GM12872 (cell line): ENCODE data around the gene ZNF541.

Experiments
- CTCF ChIP-seq: IDR thresholded peaks from 3 replicates; pipeline ENCODE4 v1.5.1; 2011; ENCODE audit warnings: low read depth, mild to moderate bottlenecking, low read length, moderate library complexity; ENCODE audit not compliant: insufficient read depth

The ZNF541 gene

GRCh38 chr19:47544476-47544875 is 28.5 kb downstream of the ZNF541 start:
- TF ChIP-seq CTCF = no peak

DNA sequence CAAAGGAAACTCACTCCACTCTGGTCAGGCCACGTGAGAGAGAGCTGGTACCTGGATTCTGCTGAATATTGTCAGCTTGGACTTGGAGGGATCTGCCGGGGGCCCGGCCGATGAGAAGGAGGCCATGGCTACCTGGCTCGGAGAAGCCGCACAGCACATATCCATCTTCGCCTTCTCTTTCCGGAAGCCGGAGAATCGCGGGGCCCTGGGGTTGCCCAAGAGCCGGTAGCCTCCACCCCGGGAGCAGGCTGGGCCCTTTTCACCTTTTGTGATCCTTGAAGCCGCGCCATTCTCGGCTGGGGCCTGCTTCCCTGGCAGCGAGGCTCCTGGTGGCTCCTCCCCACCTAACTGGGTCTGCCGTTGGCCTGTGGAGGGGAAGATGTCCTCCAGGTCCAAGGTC is 28.9 kb downstream of the ZNF541 start:
- TF ChIP-seq CTCF = no peak

DNA sequence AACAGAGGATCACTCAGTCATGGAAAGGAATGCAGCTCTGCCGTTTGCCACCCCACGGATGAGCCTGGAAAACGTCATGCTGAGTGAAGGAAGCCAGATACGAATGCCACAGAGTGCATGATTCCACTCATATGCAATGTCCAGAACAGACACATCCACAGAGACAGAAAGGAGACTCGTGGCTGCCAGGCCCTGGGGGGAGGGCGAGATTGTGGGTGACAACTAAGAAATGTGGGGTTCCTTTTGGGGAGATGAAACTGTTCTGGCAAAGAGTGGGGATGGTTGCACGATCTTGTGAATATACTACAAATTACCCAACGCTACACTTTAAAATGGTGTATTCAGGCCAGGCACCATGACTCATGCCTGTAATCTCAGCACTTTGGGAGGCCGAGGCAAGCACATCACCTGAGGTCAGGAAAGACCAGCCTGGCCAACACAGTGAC is 30.9 kb downstream of the ZNF541 start:
- TF ChIP-seq CTCF = no peak

DNA sequence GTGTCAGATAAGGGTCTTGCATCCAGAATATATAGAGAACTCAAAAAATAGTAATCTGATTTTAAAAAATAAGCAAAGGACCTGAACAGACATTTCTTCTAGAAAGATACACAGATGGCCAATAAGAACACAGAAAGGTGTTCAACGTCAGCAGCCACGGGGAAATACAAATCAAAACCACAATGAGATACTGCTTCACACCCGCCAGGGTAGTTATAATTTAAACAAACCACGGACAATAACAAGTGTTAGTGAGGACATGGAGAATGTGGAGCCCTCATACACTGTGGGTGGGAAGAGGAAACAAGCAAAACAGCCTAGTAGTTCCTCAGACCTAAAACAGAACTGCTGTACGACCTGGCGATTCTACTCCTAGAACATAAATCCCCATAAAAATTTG is 31.4 kb downstream of the ZNF541 start:
- no peak for TF ChIP-seq CTCF

- TF ChIP-seq CTCF = no peak
These were observed 32.2 kb downstream of the ZNF541 start for GRCh38 chr19:47540748-47541147.

GRCh38 chr19:47539747-47540311 is 33.1 kb downstream of the ZNF541 start:
- TF ChIP-seq CTCF = no peak

- TF ChIP-seq CTCF = no peak
These were observed 34.1 kb downstream of the ZNF541 start for GRCh38 chr19:47538812-47539211.
